ENCODE data around the gene XXYLT1. TPM values are rescaled to one million over a fixed set of nuclear protein-coding genes. Genes with fewer than 3 reads are reported as not detected.

XXYLT1 gene
- total RNA-seq, 1 experiment from 2014 or later: 49.1 TPM

DNA sequence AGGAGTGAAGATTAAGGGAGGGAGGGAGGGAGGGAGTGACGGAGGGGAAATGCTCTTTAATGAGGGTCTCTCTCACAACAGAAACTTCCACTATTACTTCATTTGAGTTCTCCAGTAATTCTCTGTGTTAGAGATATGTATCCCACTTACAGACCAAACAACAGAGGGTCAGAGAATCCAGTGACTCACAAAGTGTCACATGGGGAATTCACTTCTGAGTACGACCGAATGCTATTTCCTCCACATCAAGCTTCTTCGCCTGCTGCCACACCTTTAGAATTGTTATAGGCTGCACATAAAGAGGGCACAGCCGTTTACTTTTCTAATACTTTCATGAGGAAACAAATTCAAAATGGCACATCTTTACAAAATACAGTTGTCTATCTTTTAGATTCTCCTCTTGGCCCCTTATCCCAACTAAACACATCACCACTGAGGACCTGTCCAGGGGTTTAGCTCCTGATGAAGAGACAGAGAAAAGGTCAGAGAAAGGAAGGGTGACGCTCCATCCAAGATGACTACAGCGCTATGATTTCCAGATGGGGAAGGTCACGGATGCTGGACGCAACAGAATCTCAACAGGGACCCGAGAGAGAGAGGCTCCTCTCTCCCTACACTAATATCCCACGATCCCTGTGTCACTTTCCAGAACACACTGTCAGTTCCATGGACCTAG is 119.0 kb downstream of the XXYLT1 start:
- DNase-seq (ENCODE audit: low spot score): peak; percentile 90

DNA sequence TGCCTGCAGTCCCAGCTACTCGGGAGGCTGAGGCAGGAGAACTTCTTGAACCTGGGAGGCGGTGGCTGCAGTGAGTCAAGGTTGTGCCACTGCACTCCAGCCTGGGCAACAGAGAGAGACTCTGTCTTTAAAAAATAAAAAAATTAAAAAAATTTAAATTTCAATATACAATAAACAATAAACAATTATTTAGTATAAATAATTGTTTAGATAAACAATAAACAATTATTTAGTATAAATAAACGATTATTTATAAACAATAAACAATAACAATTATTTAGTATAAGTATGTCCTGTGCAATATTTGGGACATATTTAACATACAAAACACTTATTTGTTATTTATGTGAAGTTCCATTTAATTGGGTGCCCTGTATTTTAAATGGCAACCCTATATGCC is 119.6 kb downstream of the XXYLT1 start:
- no peak for DNase-seq (ENCODE audit: low spot score)

DNA sequence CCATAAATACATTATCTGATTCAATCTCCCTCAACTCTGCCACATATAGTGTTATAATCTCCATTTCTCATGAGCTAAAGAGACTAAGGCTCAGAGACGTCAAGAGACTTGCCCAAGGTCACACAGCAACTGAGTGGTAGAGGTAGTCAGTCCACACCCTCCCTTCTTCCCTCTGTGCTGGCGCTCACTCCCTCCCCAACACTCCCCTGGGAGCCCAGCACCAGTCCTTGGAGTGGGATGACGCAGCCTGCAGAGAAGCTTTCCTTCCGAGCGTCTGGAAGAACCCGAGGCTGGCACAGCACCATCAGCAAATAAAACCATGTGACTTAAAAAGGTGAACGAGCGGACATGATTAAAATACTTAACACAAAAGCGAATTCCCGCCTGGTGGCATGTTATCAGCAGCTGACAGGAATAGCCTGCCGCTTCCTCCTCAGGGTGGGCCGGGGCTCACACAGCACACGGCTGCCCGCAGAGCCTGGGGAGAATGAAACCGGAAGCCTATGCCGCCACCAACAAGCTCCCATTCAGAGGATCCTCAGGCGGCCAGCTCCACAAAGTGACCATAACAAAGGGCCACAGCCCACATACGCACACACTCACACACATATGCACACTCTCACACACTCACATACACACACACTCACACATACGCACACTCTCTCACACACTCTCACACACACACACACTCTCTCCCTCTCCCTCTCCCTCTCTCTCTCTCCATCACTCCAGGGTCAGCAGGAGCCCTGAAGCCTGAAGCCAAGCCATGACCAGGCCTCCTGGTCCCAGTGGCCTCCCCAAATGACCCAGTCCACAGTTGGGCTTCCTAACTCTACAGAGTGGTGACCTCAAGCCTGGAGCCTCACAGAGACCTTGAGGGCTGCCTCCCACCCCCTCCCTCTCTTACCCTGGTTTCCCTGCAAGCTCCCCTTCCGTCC is 120.5 kb downstream of the XXYLT1 start:
- DNase-seq (ENCODE audit: low spot score): peak; percentile 97

DNA sequence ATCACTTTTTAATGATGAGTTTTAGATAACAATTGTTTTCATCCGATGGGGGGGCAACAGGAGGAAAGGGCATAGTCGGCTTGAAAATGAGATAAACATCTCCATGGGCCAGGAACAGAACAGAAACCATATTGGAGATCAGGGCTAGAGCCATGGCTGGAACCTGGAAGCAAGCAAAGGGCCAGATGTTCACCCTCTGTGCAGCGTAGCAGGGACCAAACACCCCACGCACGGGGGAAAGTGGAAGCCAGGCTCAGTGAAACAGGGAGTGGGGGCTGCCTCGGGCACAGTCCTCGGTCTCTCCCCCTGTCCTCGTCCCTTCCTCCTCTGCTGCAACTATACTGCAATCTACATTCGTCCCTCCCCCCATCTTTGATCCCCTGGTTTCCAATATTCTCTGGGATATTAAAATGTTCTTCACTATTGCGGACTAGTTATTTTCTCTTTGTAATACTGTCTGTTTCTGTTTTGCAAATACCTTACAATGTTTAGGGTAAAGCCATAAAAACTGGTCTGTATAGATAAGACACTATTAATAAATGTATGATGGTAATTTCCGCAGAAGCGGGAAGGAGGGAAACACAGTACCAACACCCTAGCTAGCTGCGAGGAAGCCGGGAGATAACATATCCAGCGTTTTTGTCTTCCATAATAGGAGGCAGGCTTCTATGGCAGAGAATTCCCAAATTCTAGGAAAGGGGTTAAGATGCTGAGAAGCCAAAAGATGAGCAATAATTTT is 121.5 kb downstream of the XXYLT1 start:
- DNase-seq (ENCODE audit: low spot score): no peak

DNA sequence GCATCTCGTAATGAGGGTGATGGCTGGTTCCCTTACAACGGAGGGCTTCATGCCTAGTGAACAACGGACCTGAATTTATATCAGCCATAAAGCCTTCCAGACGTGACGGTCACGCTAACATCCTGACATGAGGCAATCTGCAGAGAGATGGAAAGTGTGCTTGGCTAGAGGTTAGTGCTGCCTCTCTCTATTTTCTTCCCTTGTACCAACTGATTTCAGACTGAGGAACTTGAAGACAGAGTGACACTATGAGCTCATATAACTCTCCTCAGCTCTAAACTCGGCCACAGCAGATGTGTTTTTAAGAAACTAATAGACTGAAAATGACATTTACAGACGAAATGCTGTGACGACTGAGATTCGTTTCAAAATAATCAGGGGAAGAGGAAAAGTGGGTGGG is 122.4 kb downstream of the XXYLT1 start:
- DNase-seq (ENCODE audit: low spot score): no peak

DNA sequence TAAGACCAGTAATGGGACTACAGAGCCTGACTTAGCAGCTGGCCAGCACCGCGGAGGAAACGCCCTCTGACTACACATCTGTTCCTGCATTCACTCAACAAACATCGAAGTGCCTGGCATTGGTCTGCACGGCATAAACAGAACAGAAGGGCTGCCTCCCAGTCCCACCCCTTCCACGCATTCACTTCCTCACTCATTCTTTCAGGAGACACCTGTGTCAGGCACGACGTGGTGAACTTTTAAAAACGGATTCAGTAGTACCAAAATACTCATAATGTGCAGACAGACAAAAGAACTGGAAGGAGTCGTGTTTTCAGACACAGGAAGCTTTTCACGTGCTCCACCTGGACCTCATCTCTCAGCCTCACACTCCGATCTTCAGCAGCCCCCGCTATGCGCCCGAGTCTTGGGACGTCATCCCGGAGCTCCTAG is 123.3 kb downstream of the XXYLT1 start:
- DNase-seq (ENCODE audit: low spot score): no peak

DNA sequence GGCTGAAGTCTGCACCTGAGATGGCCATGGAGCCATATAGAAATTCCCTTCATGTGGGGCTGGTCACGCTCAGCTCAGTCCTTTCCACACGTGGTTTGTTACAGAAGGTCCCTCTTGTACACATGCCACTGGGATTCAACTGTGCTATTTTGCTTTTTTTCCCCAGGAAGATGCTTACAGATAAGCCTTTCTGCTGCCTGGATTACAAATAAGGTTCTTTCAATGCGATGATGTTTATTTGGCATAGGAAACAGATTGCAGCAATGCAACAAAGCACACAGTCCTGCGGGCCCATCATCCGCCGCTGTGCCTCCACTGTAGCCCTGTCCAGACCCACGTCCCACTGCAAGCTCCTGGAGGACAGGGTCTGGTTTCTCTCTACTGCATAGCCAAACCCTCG is 124.8 kb downstream of the XXYLT1 start:
- DNase-seq (ENCODE audit: low spot score): no peak

DNA sequence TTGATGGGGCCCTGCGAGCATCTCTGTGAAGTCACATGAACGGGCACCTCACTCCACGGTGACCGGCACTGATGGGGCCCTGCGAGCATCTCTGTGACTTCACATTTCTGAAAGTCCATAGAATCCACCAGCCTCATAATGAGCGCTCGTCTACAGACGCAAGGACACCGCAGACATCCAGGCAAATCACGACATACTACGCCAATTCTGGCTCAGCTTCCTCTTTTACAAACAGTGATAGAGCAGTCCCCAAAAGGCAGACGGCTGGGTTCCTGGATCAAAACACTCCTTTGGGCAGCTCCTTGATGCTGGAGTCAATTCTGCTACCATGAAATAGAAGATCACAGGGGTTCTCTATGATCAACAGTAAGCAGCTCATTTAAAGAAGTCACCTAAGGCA is 125.4 kb downstream of the XXYLT1 start:
- no peak for DNase-seq (ENCODE audit: low spot score)

DNA sequence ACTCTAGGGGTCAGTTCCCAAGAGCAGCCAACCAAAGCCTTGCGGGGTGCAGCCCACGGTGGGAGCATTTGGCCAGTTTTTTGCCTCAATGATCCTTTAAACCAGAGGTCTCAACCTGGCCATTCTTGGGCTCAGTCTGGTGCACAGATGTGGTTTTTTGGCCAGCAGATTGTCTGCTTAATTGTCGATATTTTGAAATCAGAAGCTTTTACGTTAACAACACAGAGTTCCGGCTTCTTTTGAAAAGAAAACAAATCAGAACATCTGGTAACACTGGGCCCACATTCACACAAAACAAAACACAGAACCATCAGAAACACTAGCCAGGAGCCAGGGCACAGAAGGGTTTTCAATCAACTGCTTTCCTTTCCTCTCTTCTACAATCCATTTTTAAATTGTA is 127.7 kb downstream of the XXYLT1 start:
- no peak for DNase-seq (ENCODE audit: low spot score)

DNA sequence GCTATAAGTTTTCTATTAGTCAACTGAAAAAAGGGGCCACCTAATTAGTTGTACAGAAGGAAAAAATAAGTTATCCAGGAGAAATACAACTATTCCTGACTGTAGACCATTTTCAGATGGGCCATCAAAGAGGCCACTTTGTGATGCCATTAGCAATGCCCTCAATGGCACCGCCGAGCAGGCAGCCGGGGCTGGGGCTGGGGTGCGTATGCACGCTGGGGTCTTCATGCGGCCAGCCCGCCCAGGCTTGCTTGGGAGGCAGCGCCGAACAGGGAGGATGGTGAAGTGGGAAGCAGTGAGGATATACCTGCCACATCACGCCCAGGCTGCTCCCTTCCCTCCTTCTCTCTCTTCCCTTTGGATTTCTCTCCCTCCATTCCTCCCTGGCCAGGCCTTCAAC is 128.4 kb downstream of the XXYLT1 start:
- no peak for DNase-seq (ENCODE audit: low spot score)

DNA sequence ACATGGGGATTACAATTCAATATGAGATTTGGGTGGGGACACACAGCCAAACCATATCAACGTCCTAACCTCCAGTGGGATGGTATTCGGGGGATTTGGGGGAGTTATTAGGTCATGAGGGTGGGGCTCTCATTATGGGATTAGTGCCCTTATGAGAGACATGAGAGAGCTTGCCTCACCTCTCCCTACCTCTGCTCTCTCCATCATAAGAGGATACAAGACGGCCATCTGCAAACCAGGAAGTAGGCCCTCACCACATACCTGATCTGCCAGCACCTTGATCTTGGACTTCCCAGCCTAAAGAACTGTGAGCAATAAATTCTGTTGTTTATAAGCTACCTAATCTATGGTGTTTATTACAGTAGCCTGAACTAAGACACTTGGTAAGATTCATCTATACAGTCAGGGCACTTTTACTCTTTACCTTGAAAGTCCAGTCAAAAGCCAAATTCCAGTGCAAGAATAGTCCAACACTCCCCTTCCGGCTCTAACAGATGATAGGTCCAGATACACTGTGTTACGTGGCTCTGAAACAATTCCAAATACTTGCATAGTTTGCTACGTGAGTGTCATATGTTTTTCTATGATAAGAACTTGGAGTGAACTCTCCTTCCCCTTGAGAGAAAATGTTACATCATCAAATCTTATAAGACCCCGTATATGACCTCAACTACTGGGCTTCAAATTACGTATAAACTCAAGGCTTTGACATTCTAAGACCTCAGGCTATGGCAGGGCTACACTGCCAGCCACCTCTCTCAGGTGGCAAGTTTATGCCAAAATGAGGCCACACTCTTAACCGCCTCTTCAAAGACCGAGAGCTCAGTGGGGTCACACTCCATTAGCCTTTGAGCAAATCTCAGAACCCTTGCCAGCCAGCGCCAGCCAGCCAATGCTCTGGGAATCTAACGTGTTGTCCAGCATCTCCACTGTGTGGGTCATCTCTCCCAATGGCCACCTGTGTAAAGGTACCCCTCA is 129.9 kb downstream of the XXYLT1 start:
- DNase-seq (ENCODE audit: low spot score): no peak

DNA sequence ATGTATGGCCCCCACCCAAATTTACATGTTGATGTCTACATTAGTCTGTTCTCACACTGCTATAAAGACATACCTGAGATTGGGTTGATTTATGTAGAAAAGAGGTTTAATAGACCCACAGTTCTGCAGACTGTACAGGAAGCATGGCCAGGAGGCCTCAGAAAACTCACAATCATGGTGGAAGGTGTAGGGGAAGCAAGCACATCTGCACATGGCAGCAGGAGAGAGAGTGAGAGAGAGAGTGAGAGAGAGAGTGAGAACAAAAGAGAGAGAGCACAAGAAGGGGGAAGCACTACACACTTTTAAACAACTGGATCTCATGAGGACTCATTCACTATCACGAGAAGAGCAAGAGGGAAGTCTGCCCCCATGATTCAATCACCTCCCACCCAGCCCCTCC is 130.5 kb downstream of the XXYLT1 start:
- no peak for DNase-seq (ENCODE audit: low spot score)

DNA sequence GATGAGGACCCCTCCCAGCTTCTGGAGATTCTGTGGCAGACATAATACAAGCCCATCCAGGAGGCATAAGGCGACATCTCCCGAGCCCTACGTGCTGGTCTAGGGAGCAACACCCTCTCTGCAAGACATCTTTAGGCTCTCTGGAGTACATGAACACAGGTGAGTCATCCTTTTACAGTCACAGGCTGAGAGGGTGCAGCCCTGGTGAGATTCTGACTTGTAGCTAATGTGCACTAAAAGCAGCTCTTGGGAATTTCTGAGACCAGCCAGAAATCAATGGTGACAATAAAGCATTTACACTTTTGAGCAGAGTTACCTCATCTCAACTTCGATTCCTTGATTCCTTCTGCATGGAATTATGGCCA is 131.1 kb downstream of the XXYLT1 start:
- DNase-seq (ENCODE audit: low spot score): peak; percentile 67

DNA sequence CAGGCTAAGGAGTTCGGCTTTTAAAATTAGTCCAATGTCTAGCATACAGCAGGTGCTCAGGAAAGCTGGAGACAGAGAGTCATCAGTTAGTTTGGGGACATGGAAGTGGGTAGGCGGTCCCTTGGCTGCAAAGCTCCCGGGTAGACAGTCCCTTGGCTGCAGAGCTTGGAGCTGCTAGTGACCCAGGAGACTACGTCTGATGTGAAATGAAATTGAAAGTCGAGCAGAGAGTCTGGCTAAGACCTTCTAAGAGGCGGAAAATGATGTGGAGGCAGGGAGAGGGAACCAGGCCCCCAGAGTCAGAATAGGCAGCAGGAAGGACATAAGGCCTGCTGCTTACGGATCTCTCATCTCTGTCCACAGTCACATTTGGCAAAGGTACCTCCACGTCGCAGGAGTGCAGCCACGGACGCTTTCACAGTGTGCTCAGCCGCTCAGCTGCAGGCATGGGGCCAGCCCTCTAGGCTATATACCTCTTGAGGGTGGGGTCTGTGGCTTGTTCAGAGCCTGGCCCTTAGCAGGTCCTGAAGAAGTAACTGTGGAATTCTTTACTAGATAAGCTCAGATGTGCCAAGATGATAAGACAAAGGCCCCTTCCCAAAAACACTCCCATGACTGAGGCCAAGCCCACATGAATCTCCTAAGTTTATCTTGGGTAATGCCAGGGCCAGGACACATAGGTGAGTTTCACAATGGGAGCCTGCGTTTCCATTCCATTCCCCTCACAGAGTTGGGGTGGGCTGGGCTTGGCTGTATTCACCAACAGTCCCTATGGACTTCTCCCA is 131.7 kb downstream of the XXYLT1 start:
- no peak for DNase-seq (ENCODE audit: low spot score)

DNA sequence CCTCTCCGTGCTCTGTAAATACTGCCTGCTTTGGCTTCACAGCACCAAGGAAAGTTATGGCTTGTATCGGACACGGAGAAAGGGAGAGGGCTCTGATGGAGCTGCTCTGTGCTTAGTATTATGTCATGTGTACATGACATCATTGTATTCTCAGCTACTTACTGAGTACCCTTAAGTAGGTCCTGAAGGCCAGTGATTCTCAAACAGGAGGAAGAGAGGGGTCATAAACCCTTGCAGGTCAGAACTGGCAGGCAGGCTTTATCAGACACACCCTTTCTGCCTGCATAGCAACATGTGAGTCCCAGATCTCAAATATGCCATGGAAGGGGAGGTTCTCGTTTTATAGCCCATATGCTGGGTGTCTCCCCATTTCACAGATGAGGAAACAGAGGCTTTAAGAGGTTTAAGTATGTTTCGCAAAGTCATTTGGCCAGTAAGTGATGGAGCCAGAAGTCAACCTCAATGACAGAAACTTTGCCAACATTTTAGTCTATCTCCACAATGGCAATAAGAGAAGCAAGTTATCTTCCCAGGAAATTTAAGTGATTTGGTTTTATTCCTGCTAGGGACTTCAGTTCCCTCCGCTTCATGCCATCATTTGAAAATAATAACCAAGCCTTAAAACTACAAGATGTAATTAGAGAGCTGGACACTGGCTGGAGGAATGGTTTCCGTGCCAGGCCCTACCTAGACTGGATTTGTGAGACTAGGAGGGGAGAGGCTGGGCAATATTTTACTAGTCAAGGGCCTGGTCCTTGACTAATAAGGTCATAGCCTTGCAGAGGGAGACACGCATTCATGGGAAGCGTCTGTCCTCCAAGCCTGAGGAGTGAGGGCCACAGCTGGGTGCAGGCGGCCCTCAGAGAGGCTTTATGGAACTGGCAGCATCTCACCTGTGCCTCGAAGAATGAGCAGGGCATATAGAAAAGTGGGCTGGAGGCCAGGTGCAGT is 133.0 kb downstream of the XXYLT1 start:
- no peak for DNase-seq (ENCODE audit: low spot score)

DNA sequence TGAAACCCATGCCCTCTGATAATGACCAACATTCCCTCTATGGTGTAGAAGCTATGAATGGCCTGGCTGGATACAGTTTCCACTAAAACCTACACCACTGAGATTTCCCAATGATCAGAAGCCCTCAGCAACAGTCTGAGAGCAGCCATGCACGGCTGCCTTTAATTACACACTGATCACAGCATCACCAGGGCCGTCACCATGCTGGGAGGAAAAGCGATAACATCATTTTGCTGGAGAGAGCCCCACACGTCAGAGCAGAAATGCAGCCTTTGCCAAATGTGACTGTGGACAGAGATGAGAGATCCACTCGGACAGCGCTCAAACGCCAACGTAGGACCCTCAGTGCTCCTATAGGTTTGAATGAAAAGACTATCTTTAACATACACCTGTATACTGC is 135.0 kb downstream of the XXYLT1 start:
- DNase-seq (ENCODE audit: low spot score): no peak

DNA sequence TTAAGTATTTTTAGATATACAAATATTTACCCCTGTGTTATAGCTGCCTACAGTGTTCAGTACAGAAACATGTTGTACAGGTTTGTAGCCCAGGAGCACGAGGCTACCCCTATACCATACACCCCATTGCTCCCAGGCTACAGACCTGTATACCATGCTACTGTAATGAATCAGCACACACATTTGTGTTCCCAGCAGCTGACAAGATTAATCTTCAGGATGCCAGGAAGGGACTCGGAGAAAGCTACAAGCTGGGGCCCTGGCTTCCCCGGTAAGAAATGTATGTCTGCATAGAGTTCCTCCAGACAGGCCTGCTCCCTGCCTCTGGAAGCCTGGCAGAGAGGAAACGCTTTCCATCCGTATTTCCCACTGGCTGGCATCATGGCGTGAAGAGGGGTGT is 136.5 kb downstream of the XXYLT1 start:
- no peak for DNase-seq (ENCODE audit: low spot score)

DNA sequence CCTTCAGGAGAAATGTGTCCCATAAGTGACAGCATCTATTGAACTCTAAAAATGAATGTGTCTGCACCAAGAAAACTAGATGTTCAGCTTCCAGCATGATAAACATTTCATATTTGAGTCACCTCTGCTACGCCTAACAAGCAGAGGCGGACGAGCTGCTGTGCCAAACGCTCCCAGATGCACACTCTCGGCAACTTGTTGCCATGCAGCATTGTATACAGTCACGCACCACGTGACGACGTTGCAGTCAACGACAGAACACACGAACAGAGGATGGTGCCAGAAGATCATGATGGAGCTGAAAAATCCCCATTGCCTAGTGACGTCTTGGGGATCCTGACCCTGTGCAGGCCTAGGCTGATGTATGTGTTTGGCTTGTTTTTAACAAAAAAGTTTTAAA is 137.5 kb downstream of the XXYLT1 start:
- no peak for DNase-seq (ENCODE audit: low spot score)

DNA sequence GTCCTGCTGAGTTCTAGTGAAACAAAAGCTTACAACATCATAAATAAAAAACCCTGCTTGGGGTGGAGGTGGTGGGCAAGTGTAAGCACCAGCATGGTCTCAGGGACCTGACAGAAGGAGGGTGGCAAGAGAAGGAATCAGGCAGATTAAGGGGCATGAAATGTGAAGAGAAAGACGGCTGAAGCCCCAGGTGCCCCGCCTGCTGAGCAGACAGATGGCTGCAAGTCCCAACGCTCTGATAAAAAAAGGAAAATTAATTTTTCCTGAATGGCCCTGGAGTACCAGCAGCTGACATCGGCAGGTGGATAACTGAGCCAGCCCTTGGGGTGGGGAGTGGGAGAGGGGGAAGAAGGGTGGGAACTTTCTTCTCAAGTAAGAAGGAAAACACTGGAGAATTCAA is 137.9 kb downstream of the XXYLT1 start:
- no peak for DNase-seq (ENCODE audit: low spot score)
